H9 (cell line): ENCODE results near the gene RPUSD3. TPM values are rescaled to one million over a fixed set of nuclear protein-coding genes. Genes with fewer than 3 reads are reported as not detected.

ENCODE experiments used
- DNase-seq: peaks from one replicate; pipeline ENCODE4 v3.0.0-alpha.2; 2017
- H2AFZ ChIP-seq: one replicate; pipeline ENCODE4 v1.6.1; 2013; ENCODE audit warnings: mild to moderate bottlenecking, low read length, control low read depth, moderate library complexity
- H2AK5ac ChIP-seq: 2 replicates; pipeline ENCODE4 v1.6.1; 2013; ENCODE audit warnings: low read length, control low read depth, mixed read lengths; ENCODE audit not compliant: insufficient read length
- H2BK120ac ChIP-seq: one replicate; pipeline ENCODE4 v1.6.1; 2013; ENCODE audit warnings: low read depth, mild to moderate bottlenecking, low read length, control low read depth, inconsistent platforms; ENCODE audit not compliant: poor library complexity, severe bottlenecking
- H2BK12ac ChIP-seq: 2 replicates; pipeline ENCODE4 v1.6.1; 2013; ENCODE audit warnings: low read length, control low read depth, mixed read lengths, low read depth; ENCODE audit not compliant: insufficient read length
- H2BK15ac ChIP-seq: 2 replicates; pipeline ENCODE4 v1.6.1; 2013; ENCODE audit warnings: low read depth, low read length, control low read depth
- H2BK20ac ChIP-seq: one replicate; pipeline ENCODE4 v1.6.1; 2013; ENCODE audit warnings: low read depth, mild to moderate bottlenecking, low read length, control low read depth, inconsistent platforms; ENCODE audit not compliant: poor library complexity, severe bottlenecking
- H2BK5ac ChIP-seq: 2 replicates; pipeline ENCODE4 v1.6.1; 2013; ENCODE audit warnings: low read length, control low read depth, mixed read lengths; ENCODE audit not compliant: insufficient read length
- H3K14ac ChIP-seq: 2 replicates; pipeline ENCODE4 v1.6.1; 2013; ENCODE audit warnings: low read length, control low read depth; ENCODE audit not compliant: insufficient read depth
- H3K18ac ChIP-seq: 2 replicates; pipeline ENCODE4 v1.6.1; 2013; ENCODE audit warnings: low read depth, mild to moderate bottlenecking, mixed read lengths, low read length, control low read depth; ENCODE audit not compliant: insufficient read length
- H3K23ac ChIP-seq: 2 replicates; pipeline ENCODE4 v1.6.1; 2013; ENCODE audit warnings: low read length, control low read depth, mixed read lengths, low read depth; ENCODE audit not compliant: insufficient read length
- H3K23me2 ChIP-seq: 2 replicates; pipeline ENCODE4 v1.6.1; 2013; ENCODE audit warnings: low read depth, mild to moderate bottlenecking, mixed read lengths, low read length, control low read depth; ENCODE audit not compliant: insufficient read length, poor library complexity, severe bottlenecking
- H3K27ac ChIP-seq: 2 replicates; pipeline ENCODE4 v1.5.1; 2013; ENCODE audit warnings: low read length, control low read depth, mixed read lengths, low read depth; ENCODE audit not compliant: insufficient read length
- H3K27me3 ChIP-seq: 2 replicates; pipeline ENCODE4 v1.6.1; 2013; ENCODE audit warnings: low read length, control low read depth, inconsistent platforms; ENCODE audit not compliant: insufficient read depth
- H3K4ac ChIP-seq: 2 replicates; pipeline ENCODE4 v1.6.1; 2013; ENCODE audit warnings: low read depth, mild to moderate bottlenecking, control low read depth, inconsistent platforms, low read length, moderate library complexity
- H3K4me1 ChIP-seq: 2 replicates; pipeline ENCODE4 v1.6.1; 2013; ENCODE audit warnings: low read length, control low read depth, inconsistent platforms; ENCODE audit not compliant: insufficient read depth
- H3K4me2 ChIP-seq: 2 replicates; pipeline ENCODE4 v1.6.1; 2013; ENCODE audit warnings: low read length, control low read depth, mixed read lengths; ENCODE audit not compliant: insufficient read length, insufficient read depth
- H3K56ac ChIP-seq: 2 replicates; pipeline ENCODE4 v1.6.1; 2013; ENCODE audit warnings: low read depth, mild to moderate bottlenecking, mixed read lengths, low read length, control low read depth; ENCODE audit not compliant: insufficient read length
- H3K79me1 ChIP-seq: 2 replicates; pipeline ENCODE4 v1.6.1; 2013; ENCODE audit warnings: low read depth, mild to moderate bottlenecking, moderate library complexity, low read length, control low read depth, inconsistent platforms; ENCODE audit not compliant: insufficient read depth, poor library complexity, severe bottlenecking
- H3K79me2 ChIP-seq: 2 replicates; pipeline ENCODE4 v1.6.1; 2013; ENCODE audit warnings: low read length, control low read depth, inconsistent platforms; ENCODE audit not compliant: insufficient read depth
- H3K9ac ChIP-seq: 2 replicates; pipeline ENCODE4 v1.6.1; 2013; ENCODE audit warnings: low read length, control low read depth, mixed read lengths; ENCODE audit not compliant: insufficient read length; ENCODE audit errors: extremely low read depth
- H3K9me3 ChIP-seq: one replicate; pipeline ENCODE4 v1.6.1; 2013; ENCODE audit warnings: low read depth, low read length, inconsistent platforms; ENCODE audit not compliant: control insufficient read depth
- H3T11ph ChIP-seq: one replicate; pipeline ENCODE4 v1.6.1; 2013; ENCODE audit warnings: mild to moderate bottlenecking, low read length, control low read depth, inconsistent platforms
- H4K20me1 ChIP-seq: one replicate; pipeline ENCODE4 v1.6.1; 2013; ENCODE audit not compliant: control insufficient read depth, insufficient read length, insufficient read depth
- H4K5ac ChIP-seq: 2 replicates; pipeline ENCODE4 v1.6.1; 2013; ENCODE audit warnings: low read depth, mild to moderate bottlenecking, mixed read lengths, low read length, control low read depth; ENCODE audit not compliant: insufficient read length
- H4K8ac ChIP-seq: replicated peaks from 2 replicates; pipeline ENCODE4 v1.6.1; 2013; ENCODE audit warnings: low read length, control low read depth, mixed read lengths, low read depth; ENCODE audit not compliant: insufficient read length
- H4K91ac ChIP-seq: 2 replicates; pipeline ENCODE4 v1.6.1; 2013; ENCODE audit warnings: low read depth, mild to moderate bottlenecking, moderate library complexity, mixed read lengths, low read length, control low read depth; ENCODE audit not compliant: insufficient read length
- H3K27ac Mint-ChIP-seq, 3 experiments: 2 replicates in 2 of 3; 3 replicates in 1 of 3; pipeline ENCODE4 v1.8.0; 2020 to 2021; ENCODE audit warnings: mixed read lengths in 3 of 3, mild to moderate bottlenecking in 1 of 3, moderate library complexity in 1 of 3
- H3K27me3 Mint-ChIP-seq: 2 replicates; pipeline ENCODE4 v1.8.0; 2021; ENCODE audit warnings: low read depth, mild to moderate bottlenecking, moderate library complexity, mixed read lengths
- H3K36me3 Mint-ChIP-seq, 3 experiments: 2 replicates in 2 of 3; 3 replicates in 1 of 3; pipeline ENCODE4 v1.8.0; 2020 to 2021; ENCODE audit warnings: low read depth in 3 of 3, mixed read lengths in 3 of 3; ENCODE audit not compliant: insufficient read depth in 1 of 3
- H3K4me1 Mint-ChIP-seq, 2 experiments: 2 replicates each; pipeline ENCODE4 v1.8.0; 2020; ENCODE audit warnings: mixed read lengths in 2 of 2
- H3K4me3 Mint-ChIP-seq, 2 experiments: 2 replicates in 1 of 2; 3 replicates in 1 of 2; pipeline ENCODE4 v1.8.0; 2020 to 2021; ENCODE audit warnings: mild to moderate bottlenecking in 2 of 2, mixed read lengths in 2 of 2, moderate library complexity in 1 of 2
- H3K9me3 Mint-ChIP-seq, 2 experiments: 2 replicates in 1 of 2; 3 replicates in 1 of 2; pipeline ENCODE4 v1.8.0; 2020; ENCODE audit warnings: mild to moderate bottlenecking in 2 of 2, mixed read lengths in 2 of 2, moderate library complexity in 1 of 2
- CTCF ChIP-seq: fragments of 200-600 bp; sonication (generic); conservative IDR thresholded peaks from 3 replicates; pipeline ENCODE4 v1.8.0; 2021; ENCODE audit warnings: antibody characterized with exemption, mild to moderate bottlenecking
- WGBS: extraction: QIAGEN DNeasy Blood & Tissue Kit; methylation state at CpG from one replicate; pipeline ENCODE4 v1.1.7; 2013; ENCODE audit warnings: missing lambda C conversion rate, low lambda C conversion rate, mixed read lengths; ENCODE audit not compliant: insufficient read length; ENCODE audit errors: extremely low coverage; 5-methylcytosine and 5-hydroxymethylcytosine counted together
- total RNA-seq: library from RNA; stranded (reverse); gene quantifications from 2 replicates; pipeline ENCODE4 v1.2.1, GENCODE V29; 2021

The RPUSD3 gene
- total RNA-seq, 1 experiment from 2014 or later: 59.5 TPM

- no CpG with 5 or more reads among the region's 4 CpGs for WGBS
These were observed 17.4 kb upstream of the RPUSD3 start for GRCh38 chr3:9861201-9861600.

More at GRCh38 chr3:9861201-9861600, 17.4 kb upstream of the RPUSD3 start:
- Mint-ChIP-seq H3K4me1 (peaks cover 19 to 35% of the 10 kb centered on the region in 2 experiments), H3K27me3 (peaks cover 27% of the 10 kb centered on the region), H3K9me3 (no peaks in the 10 kb centered on the region), H3K36me3 (no peaks in the 10 kb centered on the region), H3K27ac (no peak overlapping the region), H3K4me3 (no peak overlapping the region)
- Histone ChIP-seq H3K23me2 (peaks cover 5% of the 10 kb centered on the region), H4K5ac (no peak overlapping the region), H3K14ac (no peak overlapping the region), H3K9ac (no peak overlapping the region), H3K79me1 (no peaks in the 10 kb centered on the region), H2BK20ac (no peak overlapping the region), H4K20me1 (no peaks in the 10 kb centered on the region), H3K56ac (no peak overlapping the region), H3K79me2 (no peaks in the 10 kb centered on the region), H4K91ac (no peak overlapping the region), H3T11ph (no peak overlapping the region), H2BK12ac (no peak overlapping the region), H3K27ac (no peak overlapping the region), H2BK15ac (no peak overlapping the region), H2BK120ac (no peak overlapping the region), H3K9me3 (no peaks in the 10 kb centered on the region), H3K4ac (no peak overlapping the region), H3K18ac (no peak overlapping the region), H2AK5ac (no peak overlapping the region), H4K8ac (no peak overlapping the region), H3K4me1 (no peaks in the 10 kb centered on the region), H3K4me2 (no peak overlapping the region), H3K27me3 (no peaks in the 10 kb centered on the region; the same call in none of the 2 replicates), H3K23ac (no peak overlapping the region), H2BK5ac (no peak overlapping the region), H2AFZ (no peak overlapping the region)
- no peak for DNase-seq
- no peak for TF ChIP-seq CTCF
